Caco-2 (cell line): Measurements from ENCODE around the gene ADGRV1. TPM values are rescaled to one million over a fixed set of nuclear protein-coding genes. Genes with fewer than 3 reads are reported as not detected.

ENCODE experiments used
- BruUV-seq: library from RNA; stranded (reverse); fragments of 400-500 nt; replicated peaks from 2 replicates; lab custom pipeline; 2021; lab: Mats Ljungman, UMichigan
- CTCF ChIA-PET: fragments of 300-600 bp; sonication (Branson Sonifier 250); formaldehyde crosslinking; loops from one replicate; lab custom pipeline; 2022; ENCODE audit warnings: antibody characterized with exemption; lab: Charles Lee
- POLR2A ChIA-PET: fragments of 300-600 bp; sonication (Branson Sonifier 250); formaldehyde crosslinking; loops from one replicate; lab custom pipeline; 2022; ENCODE audit warnings: antibody characterized with exemption; lab: Charles Lee
- DNase-seq, 2 experiments: peaks; one replicate each; pipeline versions ENCODE4 v3.0.0 to v3.0.0-alpha.2; 2020 to 2022
- H3K27me3 ChIP-seq: replicated peaks from 2 replicates; pipeline ENCODE4 v1.6.0; 2011; ENCODE audit warnings: low read length; ENCODE audit not compliant: control insufficient read depth, insufficient read depth
- H3K36me3 ChIP-seq: 2 replicates; pipeline ENCODE4 v1.5.1; 2011; ENCODE audit warnings: low read length; ENCODE audit not compliant: control insufficient read depth, insufficient read depth
- H3K4me1 ChIP-seq: fragments of 250-450 bp; sonication (Bioruptor Pico); 2 replicates; pipeline ENCODE4 v1.5.1; 2020; ENCODE audit warnings: mild to moderate bottlenecking
- H3K4me3 ChIP-seq: 2 replicates; pipeline ENCODE4 v1.5.1; 2011; ENCODE audit warnings: low read depth, mild to moderate bottlenecking, control low read depth, low read length
- H3K9me3 ChIP-seq: fragments of 250-450 bp; sonication (Bioruptor Pico); 2 replicates; pipeline ENCODE4 v1.5.1; 2020; ENCODE audit warnings: mild to moderate bottlenecking, moderate library complexity
- H3K27ac Mint-ChIP-seq: one replicate; pipeline ENCODE4 v1.8.0; 2022; ENCODE audit warnings: mixed read lengths; ENCODE audit not compliant: unreplicated experiment
- H3K27me3 Mint-ChIP-seq: one replicate; pipeline ENCODE4 v1.8.0; 2022; ENCODE audit warnings: mixed read lengths; ENCODE audit not compliant: insufficient read depth, unreplicated experiment
- H3K36me3 Mint-ChIP-seq: one replicate; pipeline ENCODE4 v1.8.0; 2022; ENCODE audit warnings: mild to moderate bottlenecking, mixed read lengths; ENCODE audit not compliant: insufficient read depth, unreplicated experiment
- H3K4me1 Mint-ChIP-seq: one replicate; pipeline ENCODE4 v1.8.0; 2022; ENCODE audit warnings: low read depth, mixed read lengths; ENCODE audit not compliant: unreplicated experiment
- H3K4me3 Mint-ChIP-seq: one replicate; pipeline ENCODE4 v1.8.0; 2022; ENCODE audit warnings: mild to moderate bottlenecking, moderate library complexity, mixed read lengths; ENCODE audit not compliant: unreplicated experiment
- H3K9me3 Mint-ChIP-seq: one replicate; pipeline ENCODE4 v1.8.0; 2022; ENCODE audit warnings: mixed read lengths; ENCODE audit not compliant: unreplicated experiment
- CTCF ChIP-seq, 2 experiments: fragments of 200-600 bp in 1 of 2; IDR thresholded peaks; 1 replicate in 1 of 2; 2 replicates in 1 of 2; pipeline versions ENCODE4 v1.5.1 to v1.8.0; 2011 to 2022; ENCODE audit warnings: antibody characterized with exemption in 1 of 2, control low read depth in 1 of 2, inconsistent platforms in 1 of 2, low read depth in 1 of 2, low read length in 1 of 2, mild to moderate bottlenecking in 1 of 2, moderate library complexity in 1 of 2; ENCODE audit not compliant: insufficient read depth in 1 of 2, severe bottlenecking in 1 of 2, unreplicated experiment in 1 of 2
- intact Hi-C: fragments of 100-400 bp; cut with micrococcal nuclease; formaldehyde crosslinking; loops from one replicate; pipeline ENCODE4 v1.10.0; 2022; ENCODE audit not compliant: unreplicated experiment
- total RNA-seq: library from RNA; stranded (reverse); gene quantifications from 2 replicates; pipeline ENCODE4 v1.2.3, GENCODE V29; 2022

The ADGRV1 gene
- total RNA-seq, 1 experiment from 2014 or later, result 23.2 TPM

DNA sequence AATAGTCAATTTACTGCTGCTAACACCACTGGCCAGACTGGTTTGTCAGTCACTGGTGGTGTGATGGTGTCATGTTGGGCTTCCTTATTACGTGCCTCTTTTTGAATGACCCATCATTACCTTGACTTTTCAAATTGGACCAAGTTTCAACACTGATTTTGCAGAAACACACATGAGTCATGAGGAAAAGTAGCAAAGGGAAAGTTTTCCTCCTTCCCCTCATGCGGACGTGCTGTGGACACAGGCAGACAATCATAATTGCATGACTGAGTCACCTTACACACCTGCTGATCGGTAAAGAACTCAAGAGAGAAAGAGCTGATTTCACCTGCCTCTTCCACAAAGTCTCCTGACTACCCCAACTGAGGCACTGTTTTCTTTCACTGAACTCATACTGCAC lies 500.0 kb downstream of the ADGRV1 start:
- Histone ChIP-seq H3K9me3 (no peaks in the 10 kb centered on the region), H3K36me3 (no peaks in the 10 kb centered on the region), H3K4me1 (no peaks in the 10 kb centered on the region), H3K27me3 (no peaks in the 10 kb centered on the region), H3K4me3 (no peak overlapping the region)
- no TSS peak for BruUV-seq
- H3K4me1 Mint-ChIP-seq, result peaks cover 3% of the 10 kb centered on the region
- H3K9me3 Mint-ChIP-seq, result no peaks in the 10 kb centered on the region
- CTCF ChIA-PET, result interaction anchor here (0.6 kb wide), 1 partner anchor 186 kb away, joined by 3 read pairs; no protein-coding TSS in a partner anchor
- intact Hi-C loops, result loop anchor here (2.0 kb wide), 1 partner anchor 16 kb away; no protein-coding TSS in a partner anchor
- H3K27me3 Mint-ChIP-seq, result no peaks in the 10 kb centered on the region
- H3K27ac Mint-ChIP-seq, result no peak overlapping the region
- H3K4me3 Mint-ChIP-seq, result no peak overlapping the region
- TF ChIP-seq CTCF (IDR thresholded peaks at IDR 0.05; ENCODE audit: insufficient read depth in 1 of 2, low read depth in 1 of 2, low read length in 1 of 2, severe bottlenecking in 1 of 2, unreplicated experiment in 1 of 2), result no peak
- POLR2A ChIA-PET, result no interaction called here
- no peaks in the 10 kb centered on the region for H3K36me3 Mint-ChIP-seq
- DNase-seq, result peak in 1 of 2 experiments; percentile 2

DNA sequence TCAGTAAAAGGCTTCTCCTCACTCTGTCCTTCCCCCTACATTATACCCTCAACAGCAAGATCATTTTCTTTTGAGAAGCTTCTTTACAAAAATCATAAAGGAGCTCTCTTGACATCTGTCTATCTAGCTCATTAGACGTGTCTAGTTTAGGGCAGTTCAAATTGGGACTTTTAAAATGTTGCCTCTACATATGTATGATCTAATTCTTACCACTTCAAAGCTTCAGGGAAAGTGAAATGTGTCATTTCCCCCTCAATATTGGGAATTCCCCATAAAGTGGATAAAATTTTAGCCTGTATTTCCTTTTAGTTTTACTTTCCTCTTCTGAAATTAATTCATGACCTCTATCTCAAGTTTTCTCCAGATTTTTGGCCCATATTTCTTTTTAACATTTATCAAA lies 500.8 kb downstream of the ADGRV1 start:
- Histone ChIP-seq H3K27me3 (no peaks in the 10 kb centered on the region), H3K9me3 (no peaks in the 10 kb centered on the region), H3K4me3 (no peak overlapping the region), H3K36me3 (no peaks in the 10 kb centered on the region), H3K4me1 (no peaks in the 10 kb centered on the region)
- CTCF ChIA-PET, result no interaction called here
- Mint-ChIP-seq H3K27me3 (no peaks in the 10 kb centered on the region), H3K4me1 (no peaks in the 10 kb centered on the region), H3K36me3 (no peaks in the 10 kb centered on the region), H3K9me3 (no peaks in the 10 kb centered on the region), H3K27ac (no peak overlapping the region), H3K4me3 (no peak overlapping the region)
- no peak for DNase-seq
- intact Hi-C loops, result loop anchor here (2.0 kb wide), 1 partner anchor 17 kb away; no protein-coding TSS in a partner anchor
- TF ChIP-seq CTCF (IDR thresholded peaks at IDR 0.05; ENCODE audit: insufficient read depth in 1 of 2, low read depth in 1 of 2, low read length in 1 of 2, severe bottlenecking in 1 of 2, unreplicated experiment in 1 of 2), result no peak
- POLR2A ChIA-PET, result no interaction called here
- BruUV-seq, result no TSS peak

DNA sequence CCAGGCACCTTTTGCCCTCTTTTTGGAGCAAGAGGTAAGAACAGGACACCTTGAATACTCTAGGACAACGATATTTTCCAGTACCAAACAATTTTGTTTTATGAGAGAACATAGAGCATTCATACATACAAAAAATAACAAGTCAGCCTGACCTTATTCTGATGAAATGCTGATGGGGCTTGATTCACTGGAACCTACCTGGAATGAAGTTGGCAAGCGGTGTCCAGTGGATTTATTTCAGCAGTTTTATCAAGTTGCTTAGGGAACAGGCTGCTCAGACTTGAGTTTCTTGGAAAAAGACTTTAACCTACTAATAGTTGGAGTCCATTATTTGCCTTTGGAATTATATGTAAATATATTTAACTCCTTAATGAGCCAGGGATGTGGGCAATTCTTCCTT lies 502.5 kb downstream of the ADGRV1 start:
- intact Hi-C loops, result no loop called here
- BruUV-seq, result no TSS peak
- no peaks in the 10 kb centered on the region for H3K36me3 Mint-ChIP-seq
- Histone ChIP-seq H3K4me3 (no peak overlapping the region), H3K9me3 (no peaks in the 10 kb centered on the region), H3K36me3 (no peaks in the 10 kb centered on the region), H3K4me1 (no peaks in the 10 kb centered on the region), H3K27me3 (no peaks in the 10 kb centered on the region)
- H3K9me3 Mint-ChIP-seq, result no peaks in the 10 kb centered on the region
- ChIA-PET POLR2A (no interaction called here), CTCF (no interaction called here)
- no peak for TF ChIP-seq CTCF (IDR thresholded peaks at IDR 0.05; ENCODE audit: insufficient read depth in 1 of 2, low read depth in 1 of 2, low read length in 1 of 2, severe bottlenecking in 1 of 2, unreplicated experiment in 1 of 2)
- H3K27ac Mint-ChIP-seq, result no peak overlapping the region
- H3K4me3 Mint-ChIP-seq, result no peak overlapping the region
- no peaks in the 10 kb centered on the region for H3K27me3 Mint-ChIP-seq
- no peaks in the 10 kb centered on the region for H3K4me1 Mint-ChIP-seq
- DNase-seq, result no peak
